Breast epithelium (tissue), 3 donors: ENCODE measurements around the gene PRKN.

Experiments
- CTCF ChIP-seq, 3 donors: fragments of 450-650 bp; IDR thresholded peaks; one replicate each; pipeline ENCODE4 v1.5.1; 2016 to 2017; ENCODE audit warnings: antibody characterized with exemption in 3 of 3, mild to moderate bottlenecking in 3 of 3, moderate library complexity in 3 of 3
- POLR2AphosphoS5 ChIP-seq, 3 donors: sonication (generic); formaldehyde crosslinking; IDR thresholded peaks; one replicate each; pipeline ENCODE4 v1.6.1; 2017; ENCODE audit warnings: antibody characterized with exemption in 3 of 3

- TF ChIP-seq CTCF (IDR thresholded peaks at IDR 0.05) (no peak), POLR2AphosphoS5 (IDR thresholded peaks at IDR 0.05) (no peak)
Observed at GRCh38 chr6:162372106-162372505, 355.5 kb downstream of the PRKN start.
